HG03025 (cell line): Measurements from ENCODE around the gene VAT1L.
A peak's percentile ranks its signal among the peaks of the same experiment; 100 is the strongest.
"Not testable (repeated sequence)": the region's sequence is repeated elsewhere in the genome, so short reads cannot be mapped to it uniquely, and the experiment has no call there.

Experiments used
- ATAC-seq: cut with Tn5 transposase; IDR thresholded peaks from one replicate; pipeline ENCODE4 v1.9.1; 2021; ENCODE audit warnings: mild to moderate bottlenecking, moderate library complexity; ENCODE audit not compliant: unreplicated experiment, low FRiP score

The VAT1L gene

DNA sequence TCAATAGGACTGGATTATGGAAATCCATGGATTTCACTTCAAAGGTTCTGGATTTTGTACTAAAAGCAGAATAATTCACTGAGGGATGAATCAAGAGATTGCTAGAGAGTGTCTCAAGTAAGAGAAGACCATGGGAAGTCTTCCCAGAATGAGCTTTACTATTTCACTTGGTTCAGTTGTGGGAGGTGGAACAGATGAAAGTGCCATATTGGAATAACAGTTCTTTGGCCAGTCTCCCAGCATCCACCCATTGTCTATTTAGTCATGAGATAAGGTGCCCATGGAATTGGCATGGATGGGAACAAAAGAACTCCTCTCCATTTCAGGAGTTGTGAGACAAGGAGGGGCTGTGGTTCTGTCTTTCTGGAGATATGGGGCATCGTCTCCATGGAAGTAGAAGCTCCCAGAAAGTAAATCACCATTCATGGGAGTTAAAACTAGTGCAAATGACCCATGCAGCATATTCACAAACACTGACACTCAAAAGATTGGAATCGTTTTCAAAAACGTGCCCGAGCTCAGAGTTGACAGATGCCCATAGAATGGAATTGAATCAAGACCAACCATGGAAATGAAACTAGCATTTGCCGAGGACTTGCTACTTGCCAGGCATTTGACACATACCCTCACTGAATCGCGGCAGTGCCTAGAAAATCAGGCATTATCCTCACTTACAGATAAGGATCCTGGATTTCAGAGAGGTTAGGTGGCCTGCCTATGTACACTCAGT lies 197.8 kb downstream of the VAT1L start:
- no peak for ATAC-seq

DNA sequence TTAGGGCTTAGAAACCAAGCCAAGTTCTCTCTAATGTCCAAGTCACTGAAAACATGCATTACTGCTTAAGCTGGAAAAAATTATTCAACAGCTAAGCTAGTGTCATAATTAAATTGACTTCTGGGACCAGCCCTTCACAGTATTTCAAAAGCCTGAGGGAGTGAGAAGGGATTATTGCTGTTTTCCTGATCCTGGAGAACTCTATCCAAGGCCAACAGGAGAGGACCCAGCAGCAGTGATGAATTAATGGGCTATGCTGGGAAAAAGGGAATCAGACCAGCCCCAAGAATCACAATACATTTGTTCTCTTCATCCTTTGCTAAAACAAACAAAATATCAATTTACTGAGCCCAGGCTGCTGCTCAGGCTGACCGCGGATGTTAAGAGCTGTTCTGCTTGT lies 199.4 kb downstream of the VAT1L start:
- no peak for ATAC-seq

DNA sequence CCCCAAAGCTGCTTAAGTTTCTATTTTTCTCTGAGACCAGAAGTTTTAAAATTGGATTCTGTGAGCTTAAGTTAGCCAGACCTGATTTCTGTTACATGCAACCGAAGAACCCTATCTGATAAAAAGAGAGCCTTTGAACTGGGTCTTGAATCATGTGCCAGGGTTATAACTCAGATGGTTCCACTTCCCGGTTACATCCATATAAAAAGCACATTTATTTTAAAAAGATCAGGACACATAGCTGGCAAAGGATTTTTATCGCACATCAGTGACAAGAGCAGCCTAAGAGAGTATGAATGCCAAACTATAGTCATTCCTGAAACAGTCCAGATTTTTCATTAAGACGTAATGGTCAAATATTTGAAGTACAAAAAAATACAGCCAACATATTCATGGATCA lies 201.5 kb downstream of the VAT1L start:
- ATAC-seq, result no peak

DNA sequence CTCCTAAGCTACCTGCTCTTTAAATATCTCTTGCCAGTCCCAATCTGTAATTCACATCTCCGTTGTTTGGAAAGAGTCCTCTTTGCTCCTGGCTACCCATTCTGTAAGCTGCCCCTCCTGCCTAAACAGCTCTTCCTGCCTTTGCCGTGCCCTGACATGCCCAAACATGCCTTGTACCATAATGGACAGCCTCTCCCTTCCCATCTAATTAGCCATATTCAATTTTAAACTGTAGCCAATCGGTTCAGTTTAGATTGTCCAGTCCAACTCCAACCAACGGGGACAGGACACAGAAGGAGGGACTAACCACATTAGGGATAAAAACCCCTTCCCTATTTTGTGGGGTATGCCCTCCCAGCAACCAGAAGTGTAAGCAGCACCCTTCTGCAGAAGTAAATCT lies 203.3 kb downstream of the VAT1L start:
- ATAC-seq, result no peak

DNA sequence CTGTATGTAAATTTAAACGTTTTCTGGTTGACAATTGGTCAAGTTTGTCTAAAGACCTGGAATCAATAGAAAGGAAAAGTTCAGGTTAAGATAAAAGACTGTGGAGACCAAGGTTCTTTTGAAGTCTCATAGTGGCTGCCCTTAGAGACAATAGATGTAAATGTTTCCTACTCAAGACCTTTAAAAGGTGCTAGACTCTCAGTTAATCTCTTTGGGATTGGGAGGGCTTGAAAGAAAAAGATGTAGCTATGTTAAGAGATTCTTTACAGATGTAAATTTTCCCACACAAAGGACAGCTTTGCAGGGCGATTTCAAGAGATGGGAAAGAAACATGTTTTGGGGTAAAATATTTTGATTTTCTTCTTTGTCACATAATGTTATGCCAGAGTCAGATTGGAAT lies 204.0 kb downstream of the VAT1L start:
- ATAC-seq, result not testable (repeated sequence)

DNA sequence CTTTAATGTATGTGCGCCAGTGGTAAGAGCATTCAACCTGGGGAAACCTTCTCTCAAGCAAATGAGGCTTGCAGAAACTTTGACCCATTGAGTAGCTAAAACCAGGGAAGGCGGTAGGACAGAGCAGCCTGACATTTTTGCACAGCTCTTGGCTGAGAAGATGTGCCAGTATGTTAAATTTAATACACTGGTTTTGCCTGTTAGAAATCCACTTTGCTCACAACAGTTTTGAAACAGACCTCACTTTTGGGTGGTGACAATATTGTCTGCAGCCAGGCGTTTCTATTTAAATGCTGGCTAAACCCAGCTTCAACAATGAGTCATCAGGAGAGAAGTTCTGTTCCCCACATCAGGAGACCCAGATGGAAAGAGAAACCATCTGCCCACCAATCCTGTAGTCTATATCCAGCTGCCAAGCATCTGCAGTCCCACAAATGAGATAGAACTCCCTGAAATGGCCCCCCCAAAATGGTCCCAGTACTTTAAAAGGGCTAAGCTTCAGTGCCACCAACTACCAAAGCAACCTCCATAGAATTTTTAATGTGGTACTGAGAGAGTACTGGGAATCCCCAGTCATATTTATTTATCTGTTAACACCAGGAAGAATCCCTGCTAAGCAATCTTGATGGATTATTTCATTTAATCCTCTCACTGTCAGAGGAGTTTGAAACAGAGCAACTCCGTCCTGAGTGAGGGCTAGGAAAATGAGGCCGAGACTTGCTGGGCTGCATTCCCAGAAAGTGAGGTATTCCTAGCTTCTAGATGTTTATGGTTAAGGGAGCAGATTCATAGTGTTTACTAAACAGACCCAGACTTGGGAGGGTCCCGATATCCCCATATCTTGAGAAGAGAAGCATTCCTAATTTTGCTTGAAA lies 205.0 kb downstream of the VAT1L start:
- ATAC-seq, result no peak

DNA sequence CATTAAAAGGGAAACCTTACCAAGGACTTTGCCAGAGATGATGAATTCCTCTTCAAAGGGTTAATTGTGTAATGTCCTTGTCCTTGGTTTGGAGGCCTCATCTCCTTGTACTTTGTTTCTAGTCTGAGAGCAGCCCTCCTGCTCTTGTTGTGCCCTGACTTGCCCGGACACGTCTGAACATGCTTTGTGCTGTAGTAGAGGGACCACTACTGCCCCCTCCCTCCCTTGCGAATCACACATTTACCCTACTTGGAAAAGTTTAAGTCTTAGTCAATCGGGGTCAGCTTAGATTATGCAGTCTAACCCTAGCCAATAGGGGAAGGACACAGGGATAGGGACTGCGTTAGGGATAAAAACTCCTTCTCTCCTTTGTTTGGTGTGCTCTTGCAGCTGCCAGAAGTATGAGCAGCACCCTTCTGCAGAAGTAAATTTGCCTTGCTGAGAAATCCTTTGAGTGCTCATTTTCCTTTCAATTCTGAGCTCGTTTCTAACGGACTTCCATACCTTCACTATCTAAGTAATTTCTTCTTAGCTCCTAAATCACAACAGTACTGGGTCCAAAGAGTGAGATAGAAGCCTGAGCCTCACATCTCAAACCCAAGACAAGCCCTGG lies 207.6 kb downstream of the VAT1L start:
- ATAC-seq, result no peak

DNA sequence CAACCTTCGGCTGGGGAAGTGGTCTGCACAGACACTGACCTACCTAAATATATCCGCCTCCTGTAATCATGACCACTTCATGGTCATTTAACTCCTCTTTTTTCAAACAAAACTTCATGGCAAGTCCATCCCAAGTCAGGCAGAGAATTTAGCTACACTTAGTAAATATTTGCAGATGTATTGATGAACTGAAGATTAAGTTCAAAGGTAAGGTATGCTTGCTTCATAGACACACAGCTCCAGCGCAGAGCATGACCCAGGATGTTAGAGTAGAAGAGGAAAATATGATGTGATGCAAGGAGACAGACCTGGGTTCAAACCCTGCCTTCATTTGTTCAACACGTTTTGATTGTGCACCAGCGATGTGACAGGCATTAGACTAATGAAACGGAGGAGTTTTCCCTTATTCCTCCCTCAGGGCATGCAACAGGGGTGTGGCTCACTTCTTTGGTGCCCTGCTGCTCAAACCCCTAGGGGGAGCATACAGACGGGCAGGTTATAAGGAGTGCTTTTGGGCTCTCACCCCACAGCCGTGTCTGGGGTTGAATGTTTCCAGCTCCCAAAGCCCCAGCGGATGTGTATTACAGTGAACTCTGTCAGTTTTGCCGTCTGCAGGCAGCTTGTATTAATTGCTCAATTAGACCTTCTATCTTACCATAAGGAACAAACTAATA lies 210.1 kb downstream of the VAT1L start:
- ATAC-seq, result no peak

DNA sequence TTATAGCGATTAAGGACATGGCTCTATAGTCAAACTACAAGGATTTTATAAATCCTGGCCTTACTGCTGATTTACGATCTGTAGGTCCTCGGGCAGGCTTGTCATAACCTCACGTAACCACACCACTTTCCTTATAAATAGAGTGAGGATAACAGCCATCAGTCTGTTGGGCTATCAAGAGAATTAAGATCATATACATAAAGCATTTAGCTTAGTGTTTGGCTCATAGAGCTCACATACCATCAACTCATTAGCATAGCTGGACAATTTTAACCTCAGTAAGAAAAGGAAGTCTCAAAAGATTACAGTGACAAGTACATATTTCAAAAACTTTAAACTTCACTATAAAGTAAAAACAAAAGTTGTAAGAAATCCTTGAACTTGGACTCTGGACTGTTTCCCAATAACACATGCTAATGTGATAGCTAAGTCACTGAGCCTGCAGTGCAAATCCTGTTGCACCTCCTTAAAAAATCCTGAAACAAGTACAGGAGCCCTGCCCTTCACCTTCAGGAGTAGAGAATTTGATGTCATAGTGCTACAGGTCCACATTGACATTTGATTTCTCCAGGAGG lies 213.2 kb downstream of the VAT1L start:
- ATAC-seq, result no peak

DNA sequence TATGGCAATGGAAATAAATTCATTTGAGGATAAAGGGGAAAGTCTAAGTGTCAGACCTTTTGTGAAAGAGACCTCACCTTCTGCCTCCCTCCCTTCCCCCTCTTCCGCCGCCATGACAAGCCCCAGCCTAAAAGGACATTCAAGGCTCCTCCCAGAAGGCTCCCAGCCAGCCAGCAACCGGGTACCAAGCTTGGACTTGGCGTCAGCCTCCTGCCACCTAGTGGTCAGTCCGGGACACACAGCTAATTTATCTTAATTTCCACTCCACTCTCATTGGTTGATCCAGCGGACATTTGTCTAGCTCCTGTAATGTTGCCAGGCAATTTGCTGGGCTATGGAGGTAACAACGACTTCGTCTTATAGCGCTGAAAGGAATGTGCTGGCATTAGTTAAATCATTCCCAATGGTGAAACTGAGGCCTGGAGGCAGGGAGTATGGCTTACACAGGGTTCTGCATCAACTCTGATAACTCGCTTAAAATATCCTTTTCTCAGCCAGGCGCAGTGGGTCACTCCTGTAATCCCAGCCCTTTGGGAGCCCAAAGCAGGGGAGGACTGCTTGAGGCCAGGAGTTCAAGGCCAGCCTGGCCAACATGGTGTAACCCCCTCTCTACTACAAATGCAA lies 214.7 kb downstream of the VAT1L start:
- ATAC-seq, result peak; percentile 88

DNA sequence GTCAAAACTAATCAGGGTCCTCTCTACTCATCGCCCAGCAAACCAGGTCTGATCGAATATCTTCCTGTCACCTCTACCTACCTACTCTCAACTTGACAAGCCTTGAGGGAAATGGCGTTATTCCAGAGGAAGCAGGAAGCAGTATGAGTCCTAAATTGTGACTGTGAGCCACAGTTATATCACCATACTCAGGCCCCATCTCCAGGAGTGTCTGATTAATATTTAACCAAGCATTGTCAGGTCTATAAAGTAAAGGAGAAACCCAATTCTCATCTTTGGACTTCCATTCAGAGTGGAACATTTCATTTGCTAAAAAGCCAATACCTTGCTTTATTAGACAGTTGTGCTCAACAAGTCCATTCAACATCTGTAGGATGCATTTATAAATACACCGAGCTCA lies 216.2 kb downstream of the VAT1L start:
- no peak for ATAC-seq

DNA sequence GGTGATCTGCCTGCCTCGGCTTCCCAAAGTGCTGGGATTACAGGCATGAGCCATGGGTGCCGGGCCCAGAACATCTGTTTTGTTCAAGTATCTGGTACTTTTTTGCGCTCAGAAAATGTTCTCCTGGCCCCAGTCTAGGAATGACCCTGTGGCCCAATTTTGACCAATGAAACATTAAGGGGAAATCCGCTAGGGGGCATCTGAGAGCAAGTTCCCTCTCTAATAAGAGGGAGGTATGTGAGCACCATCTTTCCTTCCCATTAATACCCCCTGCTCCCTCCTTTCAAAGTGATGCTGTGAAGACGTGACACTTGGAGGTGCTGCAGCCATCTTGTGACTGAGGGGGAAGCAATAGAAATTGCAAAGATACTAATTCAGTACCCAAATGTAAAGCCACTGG lies 217.5 kb downstream of the VAT1L start:
- no peak for ATAC-seq

DNA sequence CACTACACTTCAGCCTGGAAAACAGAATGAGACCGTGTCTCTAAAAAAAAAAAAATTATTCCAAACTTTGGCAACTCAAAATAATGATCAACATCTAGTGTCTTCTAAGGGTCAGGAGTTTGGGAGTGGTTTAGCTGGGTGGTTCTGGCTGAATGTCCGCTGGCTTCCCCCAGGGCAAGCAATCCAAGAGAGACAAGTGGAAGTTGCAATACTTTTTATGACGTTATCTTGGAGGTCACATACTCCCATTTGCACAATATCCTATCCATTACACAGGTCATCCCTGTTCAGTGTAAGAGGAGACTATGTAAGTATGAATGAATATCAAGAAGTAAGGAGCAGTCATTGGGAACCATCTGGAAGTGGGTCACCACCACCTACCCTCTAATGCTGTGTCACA lies 218.8 kb downstream of the VAT1L start:
- ATAC-seq, result no peak

DNA sequence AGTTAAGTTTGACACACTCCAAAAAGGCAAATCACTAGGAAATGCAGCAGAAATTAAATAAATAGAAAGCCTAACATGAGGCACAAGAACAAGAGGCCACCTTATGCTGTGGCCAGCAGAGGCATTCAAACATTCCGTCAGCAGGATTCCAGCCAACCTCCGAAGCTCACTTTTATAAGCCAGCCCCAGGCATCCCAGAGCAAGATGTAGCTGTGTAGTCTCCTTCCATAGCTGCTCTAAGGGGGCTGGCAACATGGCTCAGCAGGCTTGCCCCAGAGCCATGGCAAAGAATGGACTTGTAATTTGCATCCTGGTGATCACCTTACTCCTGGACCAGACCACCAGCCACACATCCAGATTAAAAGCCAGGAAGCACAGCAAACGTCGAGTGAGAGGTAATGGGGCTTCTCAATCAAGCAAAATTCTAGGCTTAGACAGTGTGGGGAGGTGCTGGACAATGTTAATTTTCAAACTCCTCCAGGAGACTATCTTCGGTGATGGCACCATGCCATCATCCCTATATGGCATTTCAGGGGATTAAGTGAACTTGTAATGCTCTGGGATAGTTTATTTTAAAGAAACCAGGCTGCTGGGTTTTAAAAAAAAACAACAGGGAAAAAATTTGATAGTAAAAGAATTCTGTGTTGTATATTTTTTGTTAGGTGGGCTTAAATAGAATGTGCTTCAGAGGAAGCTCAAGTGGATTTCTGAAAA lies 234.1 kb downstream of the VAT1L start, which contains the start of gene CLEC3A:
Gene CLEC3A, plus strand, starts transcription at position 202 of the 714 bp plus-strand sequence. Its CDS starts 79 bp downstream, at position 281.
- ATAC-seq, result no peak

DNA sequence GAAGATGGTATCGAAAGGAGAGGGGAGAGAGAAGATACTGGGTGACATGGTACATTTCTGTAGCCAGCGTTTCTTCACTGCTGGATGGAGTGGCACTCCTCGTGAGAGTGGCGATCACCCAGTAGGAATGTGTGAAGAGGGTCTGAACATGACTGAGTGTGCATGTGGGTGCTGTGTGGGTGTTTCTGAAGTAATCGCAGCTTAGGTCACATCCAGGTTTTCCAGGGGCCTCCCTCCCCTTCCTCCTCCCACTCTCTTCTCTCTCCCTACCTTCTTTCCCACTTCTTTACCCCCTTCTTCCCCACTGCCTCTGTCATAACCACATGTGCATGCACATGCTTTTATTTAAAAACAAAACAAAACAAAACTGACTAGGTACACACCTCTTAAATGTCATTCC lies 235.8 kb downstream of the VAT1L start:
- no peak for ATAC-seq

DNA sequence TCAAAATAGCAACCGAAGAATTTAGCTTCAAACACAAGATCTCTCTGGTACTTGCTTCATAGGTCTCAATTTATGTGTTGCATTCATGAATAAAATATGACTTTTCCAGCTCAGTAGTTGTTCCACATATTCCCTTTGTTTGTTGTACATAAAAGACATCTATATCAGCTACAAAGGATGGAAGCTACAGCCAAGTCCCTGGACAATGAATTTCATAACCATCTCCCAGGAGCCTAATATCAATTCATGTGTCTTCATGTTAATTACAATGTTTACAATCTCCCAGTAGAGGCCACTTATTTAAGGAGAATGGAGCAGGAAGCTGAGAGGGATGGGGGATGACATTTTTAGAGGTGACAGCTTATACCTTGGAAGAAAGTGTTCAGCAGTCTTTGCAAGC lies 237.3 kb downstream of the VAT1L start:
- ATAC-seq, result no peak

DNA sequence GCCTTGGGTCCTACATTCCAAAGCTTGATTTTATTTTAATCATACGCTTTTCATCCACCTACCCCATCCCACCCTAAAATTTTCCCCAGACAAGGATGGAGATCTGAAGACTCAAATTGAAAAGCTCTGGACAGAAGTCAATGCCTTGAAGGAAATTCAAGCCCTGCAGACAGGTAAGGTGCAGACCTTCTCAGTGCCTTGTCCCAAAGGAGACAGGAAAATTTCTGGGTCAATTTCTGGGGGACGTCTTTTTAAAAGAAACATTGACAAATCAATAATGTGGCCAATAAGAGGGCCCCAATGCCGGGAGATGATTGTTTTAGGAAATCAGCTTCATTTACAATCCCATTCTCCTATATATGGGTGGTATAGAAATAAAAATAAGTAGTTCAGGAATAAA lies 239.7 kb downstream of the VAT1L start:
- ATAC-seq, result no peak
